Small intestine (tissue), 7 donors: ENCODE measurements around the gene IQGAP3. TPM values are rescaled to one million over a fixed set of nuclear protein-coding genes. Genes with fewer than 3 reads are reported as not detected.
A peak's percentile ranks its signal among the peaks of the same experiment; 100 is the strongest.

Source experiments
- DNase-seq, 2 donors: peaks; one replicate each; pipeline versions ENCODE4 v3.0.0 to v3.0.0-alpha.2; 2013
- FAIRE-seq: peaks from 2 replicates; lab custom pipeline; 2012; peaks lifted over from hg19 to GRCh38; lab: Jason Lieb, UNC
- H3K27ac ChIP-seq, 3 donors: one replicate each; pipeline ENCODE4 v1.5.1; 2013; ENCODE audit warnings: low read length in 2 of 3, mild to moderate bottlenecking in 2 of 3, control low read depth in 1 of 3, inconsistent platforms in 1 of 3, low read depth in 1 of 3, moderate library complexity in 1 of 3
- H3K27me3 ChIP-seq, 3 donors: one replicate each; pipeline ENCODE4 v1.6.1; 2013; ENCODE audit warnings: low read length in 3 of 3, inconsistent platforms in 1 of 3; ENCODE audit not compliant: control insufficient read depth in 3 of 3, insufficient read depth in 3 of 3
- H3K36me3 ChIP-seq, 3 donors: one replicate each; pipeline ENCODE4 v1.6.1; 2013; ENCODE audit warnings: low read length in 3 of 3, inconsistent platforms in 1 of 3, low read depth in 1 of 3, mild to moderate bottlenecking in 1 of 3, moderate library complexity in 1 of 3; ENCODE audit not compliant: control insufficient read depth in 3 of 3, insufficient read depth in 2 of 3
- H3K4me1 ChIP-seq, 3 donors: one replicate each; pipeline ENCODE4 v1.6.1; 2013; ENCODE audit warnings: low read length in 2 of 3, inconsistent platforms in 1 of 3, low read depth in 1 of 3, mild to moderate bottlenecking in 1 of 3, moderate library complexity in 1 of 3; ENCODE audit not compliant: control insufficient read depth in 3 of 3, insufficient read depth in 2 of 3
- H3K4me3 ChIP-seq, 3 donors: one replicate each; pipeline ENCODE4 v1.5.1; 2013; ENCODE audit warnings: low read length in 3 of 3, control low read depth in 1 of 3, inconsistent platforms in 1 of 3, low read depth in 1 of 3, mild to moderate bottlenecking in 1 of 3, moderate library complexity in 1 of 3
- H3K9me3 ChIP-seq, 2 donors: one replicate each; pipeline ENCODE4 v1.6.1; 2013; ENCODE audit warnings: low read depth in 1 of 2, low read length in 1 of 2; ENCODE audit not compliant: control insufficient read depth in 2 of 2, insufficient read depth in 1 of 2
- WGBS, 3 donors: extraction: QIAGEN DNeasy Blood & Tissue Kit; methylation state at CpG; one replicate each; pipeline ENCODE4 v1.1.7; 2013; 5-methylcytosine and 5-hydroxymethylcytosine counted together
- polyA plus RNA-seq, 4 donors: library from polyadenylated mRNA; stranded (reverse) in 3 of 4; unstranded in 1 of 4; fragments of 200-250 nt in 3 of 4; fragments of 120-200 nt in 1 of 4; gene quantifications; one replicate each; pipeline versions ENCODE4 v1.2.1 to v1.2.3, GENCODE V29; 2013
- donor health status: healthy with polysubstance abuse.
- donor health status: control.
- donor health status: control.
- donor health status: Bipolar disorder and iron deficiency.
- donor health status: healthy.

The IQGAP3 gene
- polyA plus RNA-seq, 4 donors: 0.54 to 13.8 (median 7.3) TPM

- FAIRE-seq: no peak
- Histone ChIP-seq H3K9me3 (no peaks in the 10 kb centered on the region), H3K36me3 (peaks cover 0 to 68% (median 0%) of the 10 kb centered on the region in 3 donors), H3K4me3 (no peak overlapping the region), H3K27me3 (no peaks in the 10 kb centered on the region), H3K4me1 (peaks cover 21 to 75% (median 67%) of the 10 kb centered on the region in 3 donors), H3K27ac (peak overlapping the region in 1 of 3 donors; percentile 49)
- no peak for DNase-seq
- WGBS, 3 donors: 67 to 83% (median 80%) methylated on average over 9 of the region's 9 CpGs
Observed at GRCh38 chr1:156495401-156496140, 76.8 kb downstream of the IQGAP3 start.

GRCh38 chr1:156494309-156494895 lies 78.0 kb downstream of the IQGAP3 start:
- FAIRE-seq: no peak
- no peak for DNase-seq
- 56 to 78% (median 65%) methylated on average over 7 of the region's 7 CpGs for WGBS, 3 donors
- no peaks in the 10 kb centered on the region for H3K9me3 ChIP-seq
- H3K27me3 ChIP-seq: no peaks in the 10 kb centered on the region
- peak overlapping the region in 1 of 3 donors; percentile 22 for H3K27ac ChIP-seq
- H3K36me3 ChIP-seq: peaks cover 0 to 75% (median 0%) of the 10 kb centered on the region in 3 donors
- no peak overlapping the region for H3K4me3 ChIP-seq
- H3K4me1 ChIP-seq: peaks cover 30 to 86% (median 78%) of the 10 kb centered on the region in 3 donors

GRCh38 chr1:156493742-156494141 lies 78.6 kb downstream of the IQGAP3 start:
- Histone ChIP-seq H3K27me3 (no peaks in the 10 kb centered on the region), H3K27ac (peak overlapping the region in 1 of 3 donors; percentile 22), H3K4me1 (peaks cover 30 to 89% (median 79%) of the 10 kb centered on the region in 3 donors), H3K36me3 (peaks cover 0 to 80% (median 0%) of the 10 kb centered on the region in 3 donors), H3K9me3 (no peaks in the 10 kb centered on the region), H3K4me3 (no peak overlapping the region)
- FAIRE-seq (no peak), DNase-seq (no peak)

GRCh38 chr1:156493154-156493631 lies 79.2 kb downstream of the IQGAP3 start:
- Histone ChIP-seq H3K4me3 (no peak overlapping the region), H3K27ac (peak overlapping the region in 1 of 3 donors; percentile 22), H3K4me1 (peaks cover 29 to 86% (median 74%) of the 10 kb centered on the region in 3 donors), H3K27me3 (no peaks in the 10 kb centered on the region), H3K9me3 (no peaks in the 10 kb centered on the region), H3K36me3 (peaks cover 0 to 86% (median 0%) of the 10 kb centered on the region in 3 donors)
- 55 to 68% (median 63%) methylated on average over 11 of the region's 11 CpGs for WGBS, 3 donors
- DNase-seq (no peak), FAIRE-seq (no peak)

- no peak for DNase-seq
- H3K4me3 ChIP-seq: no peak overlapping the region
- no peaks in the 10 kb centered on the region for H3K27me3 ChIP-seq
- peaks cover 0 to 89% (median 0%) of the 10 kb centered on the region in 3 donors for H3K36me3 ChIP-seq
- WGBS, 3 donors: 40 to 67% (median 53%) methylated on average over 7 of the region's 7 CpGs
- H3K4me1 ChIP-seq: peaks cover 24 to 80% (median 69%) of the 10 kb centered on the region in 3 donors
- no peaks in the 10 kb centered on the region for H3K9me3 ChIP-seq
- no peak for FAIRE-seq
- H3K27ac ChIP-seq: peak overlapping the region in 1 of 3 donors; percentile 22
Observed at GRCh38 chr1:156492591-156493080, 79.7 kb downstream of the IQGAP3 start.

- Histone ChIP-seq H3K36me3 (peaks cover 0 to 89% (median 0%) of the 10 kb centered on the region in 3 donors), H3K4me3 (no peak overlapping the region), H3K27me3 (no peaks in the 10 kb centered on the region), H3K9me3 (no peaks in the 10 kb centered on the region), H3K4me1 (peaks cover 19 to 75% (median 66%) of the 10 kb centered on the region in 3 donors), H3K27ac (peak overlapping the region in 1 of 3 donors; percentile 22)
- WGBS, 3 donors: 71 to 84% (median 76%) methylated on average over 6 of the region's 6 CpGs
- DNase-seq (no peak), FAIRE-seq (no peak)
Observed at GRCh38 chr1:156492013-156492590, 80.3 kb downstream of the IQGAP3 start.

- Histone ChIP-seq H3K27me3 (no peaks in the 10 kb centered on the region), H3K36me3 (peaks cover 0 to 86% (median 0%) of the 10 kb centered on the region in 3 donors), H3K4me3 (no peak overlapping the region), H3K9me3 (no peaks in the 10 kb centered on the region), H3K27ac (peak overlapping the region in 1 of 3 donors; percentile 75), H3K4me1 (peaks cover 17 to 67% (median 59%) of the 10 kb centered on the region in 3 donors)
- 76 to 93% (median 77%) methylated on average over 6 of the region's 6 CpGs for WGBS, 3 donors
- FAIRE-seq: no peak
- no peak for DNase-seq
Observed at GRCh38 chr1:156491151-156491949, 81.0 kb downstream of the IQGAP3 start.
